Cardiac muscle cell (in vitro differentiated cells and primary cell): Measurements from ENCODE around the gene PTPRM. TPM values are rescaled to one million over a fixed set of nuclear protein-coding genes. Genes with fewer than 3 reads are reported as not detected.

Experiments
- DNase-seq, 2 donors: peaks; one replicate each; pipeline versions ENCODE4 v3.0.0 to v3.0.0-alpha.2; 2010 to 2017; ENCODE audit warnings: low read depth in 1 of 2, low spot score in 1 of 2
- H3K27ac ChIP-seq: fragments of 200-600 bp; sonication (generic); 2 replicates; pipeline ENCODE4 v1.5.1; 2016
- H3K27me3 ChIP-seq: fragments of 200-600 bp; sonication (generic); 2 replicates; pipeline ENCODE4 v1.6.0; 2016; ENCODE audit warnings: control low read depth
- H3K36me3 ChIP-seq: fragments of 200-600 bp; sonication (generic); 2 replicates; pipeline ENCODE4 v1.5.1; 2016; ENCODE audit warnings: control low read depth
- H3K4me1 ChIP-seq: fragments of 200-600 bp; sonication (generic); 2 replicates; pipeline ENCODE4 v1.8.1; 2017; ENCODE audit warnings: low read depth, mild to moderate bottlenecking, mixed run types
- H3K4me3 ChIP-seq: fragments of 200-600 bp; sonication (generic); 2 replicates; pipeline ENCODE4 v1.5.1; 2016; ENCODE audit warnings: mild to moderate bottlenecking
- H3K9me3 ChIP-seq: fragments of 200-600 bp; sonication (generic); 2 replicates; pipeline ENCODE4 v1.5.1; 2017; ENCODE audit warnings: low read depth, mild to moderate bottlenecking, control low read depth
- polyA plus RNA-seq: library from polyadenylated mRNA; unstranded; fragments of >200 nt; fragmentation: Nextera tagmentation; extraction: Ambion mirVana; gene quantifications from 2 replicates; pipeline ENCODE4 v1.2.1, GENCODE V29; 2016
- total RNA-seq: library from RNA; depleted of rRNA; stranded (reverse); fragments of >200 nt; gene quantifications from 2 replicates; pipeline ENCODE4 v1.2.3, GENCODE V29; 2016
- TF ChIP-seq, protein P1 (sequence below): IDR thresholded peaks from 2 replicates; pipeline ENCODE4 v1.5.1; 2012; ENCODE audit warnings: low read depth, mild to moderate bottlenecking, low read length

PTPRM gene
- total and polyA plus RNA-seq, 2 experiments from 2014 or later, result 26.5 to 48.8 TPM

DNA sequence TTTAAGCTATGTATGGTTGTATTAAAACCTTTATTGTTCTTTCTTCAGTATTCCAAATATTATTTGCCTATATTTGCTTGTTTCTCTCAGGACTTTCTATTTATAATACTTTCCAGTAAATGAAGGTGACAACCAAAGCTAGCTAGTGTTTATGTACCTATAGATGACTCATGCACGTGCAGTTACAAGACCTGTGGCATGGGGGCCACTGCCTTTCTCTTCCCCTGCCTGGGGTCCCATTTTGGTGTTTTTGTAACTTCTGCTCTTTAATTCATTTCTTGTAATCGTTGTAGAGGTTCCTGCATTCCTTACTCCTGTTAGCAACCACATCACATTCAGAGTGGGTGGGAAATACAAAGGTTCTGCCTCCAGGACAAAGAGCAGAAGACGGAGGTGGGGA lies 364.6 kb downstream of the PTPRM start:
- H3K4me1 ChIP-seq, result peaks cover 19% of the 10 kb centered on the region
- H3K27ac ChIP-seq, result no peak overlapping the region
- H3K36me3 ChIP-seq, result no peaks in the 10 kb centered on the region
- H3K4me3 ChIP-seq, result no peak overlapping the region
- DNase-seq, result no peak
- H3K9me3 ChIP-seq, result no peaks in the 10 kb centered on the region
- TF ChIP-seq, protein P1, sequence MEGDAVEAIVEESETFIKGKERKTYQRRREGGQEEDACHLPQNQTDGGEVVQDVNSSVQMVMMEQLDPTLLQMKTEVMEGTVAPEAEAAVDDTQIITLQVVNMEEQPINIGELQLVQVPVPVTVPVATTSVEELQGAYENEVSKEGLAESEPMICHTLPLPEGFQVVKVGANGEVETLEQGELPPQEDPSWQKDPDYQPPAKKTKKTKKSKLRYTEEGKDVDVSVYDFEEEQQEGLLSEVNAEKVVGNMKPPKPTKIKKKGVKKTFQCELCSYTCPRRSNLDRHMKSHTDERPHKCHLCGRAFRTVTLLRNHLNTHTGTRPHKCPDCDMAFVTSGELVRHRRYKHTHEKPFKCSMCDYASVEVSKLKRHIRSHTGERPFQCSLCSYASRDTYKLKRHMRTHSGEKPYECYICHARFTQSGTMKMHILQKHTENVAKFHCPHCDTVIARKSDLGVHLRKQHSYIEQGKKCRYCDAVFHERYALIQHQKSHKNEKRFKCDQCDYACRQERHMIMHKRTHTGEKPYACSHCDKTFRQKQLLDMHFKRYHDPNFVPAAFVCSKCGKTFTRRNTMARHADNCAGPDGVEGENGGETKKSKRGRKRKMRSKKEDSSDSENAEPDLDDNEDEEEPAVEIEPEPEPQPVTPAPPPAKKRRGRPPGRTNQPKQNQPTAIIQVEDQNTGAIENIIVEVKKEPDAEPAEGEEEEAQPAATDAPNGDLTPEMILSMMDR, result no peak
- H3K27me3 ChIP-seq, result no peaks in the 10 kb centered on the region

DNA sequence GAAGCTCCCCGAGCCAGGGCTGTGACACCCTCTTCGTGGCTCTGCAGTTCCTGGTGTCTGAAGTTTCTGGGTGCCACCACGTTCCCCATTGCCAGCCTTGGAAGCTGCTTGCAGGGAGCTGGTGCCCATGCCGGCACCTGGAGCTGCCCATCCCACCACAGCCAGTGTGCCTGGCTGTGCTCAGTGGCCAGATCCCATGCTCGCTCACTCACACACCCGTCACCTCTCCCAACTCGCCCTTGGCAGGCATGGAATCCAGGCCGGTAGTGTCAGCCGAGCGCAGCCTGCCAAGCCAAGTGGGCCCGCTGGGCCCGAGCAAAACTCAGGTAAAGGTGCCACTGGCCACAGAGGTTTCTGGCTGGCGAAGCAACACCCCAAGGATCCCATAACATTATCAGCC lies 370.2 kb downstream of the PTPRM start:
- TF ChIP-seq, protein P1, result no peak
- H3K36me3 ChIP-seq, result no peaks in the 10 kb centered on the region
- no peak overlapping the region for H3K4me3 ChIP-seq
- H3K4me1 ChIP-seq, result no peaks in the 10 kb centered on the region
- H3K27me3 ChIP-seq, result no peaks in the 10 kb centered on the region
- DNase-seq, result no peak
- H3K27ac ChIP-seq, result no peak overlapping the region
- no peaks in the 10 kb centered on the region for H3K9me3 ChIP-seq

DNA sequence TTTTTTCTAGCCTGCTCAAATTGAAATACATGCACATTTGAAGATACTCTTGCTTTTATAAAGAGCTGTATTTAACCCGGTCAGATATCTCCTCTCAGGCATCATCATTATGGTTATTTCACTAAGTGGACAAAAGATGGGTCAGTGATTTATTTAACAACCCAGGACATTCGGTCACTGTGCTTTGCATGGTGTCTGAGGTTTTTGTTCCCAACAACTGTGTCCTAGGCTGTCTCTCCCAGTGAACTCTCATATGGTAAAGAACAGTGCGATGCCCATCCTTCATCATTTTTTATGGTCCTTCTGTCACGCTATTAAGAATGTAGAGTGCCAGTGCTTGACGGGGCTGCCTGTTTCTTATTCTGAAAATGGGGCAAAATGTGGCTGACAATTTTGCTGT lies 372.4 kb downstream of the PTPRM start:
- TF ChIP-seq, protein P1, result no peak
- no peak overlapping the region for H3K27ac ChIP-seq
- no peak for DNase-seq
- H3K9me3 ChIP-seq, result no peaks in the 10 kb centered on the region
- H3K4me1 ChIP-seq, result no peaks in the 10 kb centered on the region
- no peaks in the 10 kb centered on the region for H3K27me3 ChIP-seq
- no peaks in the 10 kb centered on the region for H3K36me3 ChIP-seq
- no peak overlapping the region for H3K4me3 ChIP-seq

DNA sequence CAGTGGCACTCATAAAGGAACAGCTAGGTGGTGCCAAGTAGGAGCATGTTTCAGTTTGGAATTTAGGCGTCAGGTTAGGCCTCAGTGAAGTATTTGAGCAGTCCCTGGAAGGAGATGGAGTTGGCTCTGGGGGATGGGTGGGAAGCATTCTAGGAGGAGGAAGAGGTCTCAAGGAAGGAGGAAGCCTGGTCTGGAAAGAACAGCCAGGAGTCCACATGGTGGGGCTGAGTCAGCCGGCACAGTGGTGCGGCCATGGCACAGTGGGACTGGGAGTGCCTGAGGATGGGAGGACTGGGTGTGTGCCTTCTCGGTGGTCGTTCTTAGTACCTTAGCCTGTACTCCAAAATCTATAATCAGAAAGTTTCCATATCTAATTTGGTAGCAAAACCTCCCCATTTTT lies 373.3 kb downstream of the PTPRM start:
- no peak overlapping the region for H3K27ac ChIP-seq
- DNase-seq, result no peak
- no peaks in the 10 kb centered on the region for H3K9me3 ChIP-seq
- H3K27me3 ChIP-seq, result no peaks in the 10 kb centered on the region
- no peak overlapping the region for H3K4me3 ChIP-seq
- H3K36me3 ChIP-seq, result no peaks in the 10 kb centered on the region
- TF ChIP-seq, protein P1, result no peak
- H3K4me1 ChIP-seq, result no peaks in the 10 kb centered on the region

DNA sequence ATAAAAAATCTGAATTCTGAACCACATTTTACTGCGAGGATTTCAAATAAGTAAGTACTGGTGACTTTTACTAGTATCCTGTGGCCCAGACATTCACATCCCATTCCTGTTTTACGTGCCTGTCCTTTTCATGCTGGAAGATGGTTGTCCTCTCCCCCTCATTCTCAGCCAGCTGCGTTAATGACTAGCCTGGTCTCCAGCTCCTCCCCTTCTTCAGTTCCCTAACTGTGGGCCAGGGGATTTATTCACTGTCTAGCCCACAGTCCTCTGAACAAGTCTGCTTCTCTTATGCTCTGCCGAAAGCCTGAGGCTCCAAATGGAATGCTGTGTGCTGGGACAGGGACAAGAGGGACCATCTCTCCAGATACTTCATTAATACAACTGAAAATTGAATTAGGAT lies 373.9 kb downstream of the PTPRM start:
- Histone ChIP-seq H3K4me3 (no peak overlapping the region), H3K27me3 (no peaks in the 10 kb centered on the region), H3K4me1 (no peaks in the 10 kb centered on the region), H3K27ac (no peak overlapping the region), H3K9me3 (no peaks in the 10 kb centered on the region), H3K36me3 (no peaks in the 10 kb centered on the region)
- no peak for DNase-seq
- TF ChIP-seq, protein P1, result no peak

DNA sequence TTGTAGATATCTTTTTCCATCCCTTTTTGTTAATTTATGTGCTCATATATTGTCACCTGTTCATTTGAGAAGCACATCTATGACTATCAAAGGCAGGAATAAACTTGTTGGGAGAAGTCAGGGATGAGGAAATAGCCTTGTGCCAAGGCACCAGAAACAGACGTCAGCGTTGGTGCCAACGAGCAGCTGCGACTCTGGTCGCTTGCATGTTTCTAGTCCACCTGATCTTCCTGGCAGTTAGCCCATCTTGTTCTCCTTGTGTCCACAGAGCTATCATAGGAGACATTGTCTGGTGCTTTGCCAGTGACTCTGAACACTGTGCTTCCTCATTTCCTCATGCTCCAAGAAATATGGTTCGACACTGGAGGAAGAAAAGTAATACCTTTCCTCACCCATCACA lies 374.4 kb downstream of the PTPRM start:
- no peaks in the 10 kb centered on the region for H3K9me3 ChIP-seq
- no peaks in the 10 kb centered on the region for H3K4me1 ChIP-seq
- H3K27me3 ChIP-seq, result no peaks in the 10 kb centered on the region
- no peak overlapping the region for H3K27ac ChIP-seq
- H3K4me3 ChIP-seq, result no peak overlapping the region
- TF ChIP-seq, protein P1, result no peak
- no peaks in the 10 kb centered on the region for H3K36me3 ChIP-seq
- DNase-seq, result no peak
